ENCODE data around the gene ZNF274. TPM values are rescaled to one million over a fixed set of nuclear protein-coding genes. Genes with fewer than 3 reads are reported as not detected.
A peak's percentile ranks its signal among the peaks of the same experiment; 100 is the strongest.

The ZNF274 gene
- total RNA-seq, 1 experiment from 2014 or later = 27.5 TPM

DNA sequence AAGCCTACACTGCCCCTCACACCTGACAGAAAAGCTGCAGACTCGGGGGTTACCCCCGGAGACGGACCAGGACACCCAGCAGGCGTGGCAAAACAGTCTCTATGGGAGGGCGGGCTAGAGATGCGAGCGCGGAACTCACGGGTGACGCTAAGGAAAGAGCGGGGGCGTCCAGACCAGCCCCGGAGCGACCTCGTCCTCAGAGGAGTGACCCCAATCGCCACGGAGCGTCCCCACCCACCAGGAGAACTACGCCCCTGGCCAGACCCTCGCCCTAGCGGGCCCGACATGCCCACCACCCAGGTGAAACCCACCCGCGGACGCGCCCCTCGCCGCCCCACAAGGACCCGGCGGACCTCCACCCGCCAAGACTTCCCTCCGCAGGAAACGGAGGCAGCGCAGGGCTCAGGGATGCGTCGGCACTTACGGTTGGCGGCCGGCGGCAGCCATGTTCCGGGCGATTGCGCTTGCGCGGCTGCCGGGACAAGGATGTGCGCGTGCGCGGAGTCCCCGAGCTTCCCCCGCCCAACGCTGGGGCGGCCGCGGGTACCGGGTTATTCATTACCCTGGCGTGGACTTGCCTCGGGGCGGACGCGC lies 32.4 kb upstream of the ZNF274 start, which contains the start of gene ZNF329 (continued):
- TF ChIP-seq, protein P1, sequence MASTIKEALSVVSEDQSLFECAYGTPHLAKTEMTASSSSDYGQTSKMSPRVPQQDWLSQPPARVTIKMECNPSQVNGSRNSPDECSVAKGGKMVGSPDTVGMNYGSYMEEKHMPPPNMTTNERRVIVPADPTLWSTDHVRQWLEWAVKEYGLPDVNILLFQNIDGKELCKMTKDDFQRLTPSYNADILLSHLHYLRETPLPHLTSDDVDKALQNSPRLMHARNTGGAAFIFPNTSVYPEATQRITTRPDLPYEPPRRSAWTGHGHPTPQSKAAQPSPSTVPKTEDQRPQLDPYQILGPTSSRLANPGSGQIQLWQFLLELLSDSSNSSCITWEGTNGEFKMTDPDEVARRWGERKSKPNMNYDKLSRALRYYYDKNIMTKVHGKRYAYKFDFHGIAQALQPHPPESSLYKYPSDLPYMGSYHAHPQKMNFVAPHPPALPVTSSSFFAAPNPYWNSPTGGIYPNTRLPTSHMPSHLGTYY (CRISPR knock-in tag; IDR thresholded peaks at IDR 0.05) = no peak
- no peak for TF ChIP-seq GTF2I (CRISPR knock-in tag; conservative IDR thresholded peaks at IDR 0.05)
- TF ChIP-seq CTCF (IDR thresholded peaks at IDR 0.05) = no peak
- TF ChIP-seq GABPB1 (CRISPR knock-in tag; IDR thresholded peaks at IDR 0.05) = no peak
- TF ChIP-seq PRRX2 (CRISPR knock-in tag; IDR thresholded peaks at IDR 0.05) = no peak
- no peak for TF ChIP-seq CDX4 (CRISPR knock-in tag; IDR thresholded peaks at IDR 0.05; ENCODE audit: borderline replicate concordance)
- TF ChIP-seq ZNF232 (CRISPR knock-in tag; IDR thresholded peaks at IDR 0.05) = peak; percentile 70; the same call in 1 of the 2 replicates
- TF ChIP-seq GRHL2 (CRISPR knock-in tag; IDR thresholded peaks at IDR 0.05; ENCODE audit: insufficient replicate concordance, severe bottlenecking) = no peak
- no peak for TF ChIP-seq SOX15 (CRISPR knock-in tag; IDR thresholded peaks at IDR 0.05)
- TF ChIP-seq ZNF512 (CRISPR knock-in tag; IDR thresholded peaks at IDR 0.05; ENCODE audit: borderline replicate concordance) = 0 out of 2 replicates have a peak, but pooled peaks have one; percentile 40
- TF ChIP-seq, protein P2, sequence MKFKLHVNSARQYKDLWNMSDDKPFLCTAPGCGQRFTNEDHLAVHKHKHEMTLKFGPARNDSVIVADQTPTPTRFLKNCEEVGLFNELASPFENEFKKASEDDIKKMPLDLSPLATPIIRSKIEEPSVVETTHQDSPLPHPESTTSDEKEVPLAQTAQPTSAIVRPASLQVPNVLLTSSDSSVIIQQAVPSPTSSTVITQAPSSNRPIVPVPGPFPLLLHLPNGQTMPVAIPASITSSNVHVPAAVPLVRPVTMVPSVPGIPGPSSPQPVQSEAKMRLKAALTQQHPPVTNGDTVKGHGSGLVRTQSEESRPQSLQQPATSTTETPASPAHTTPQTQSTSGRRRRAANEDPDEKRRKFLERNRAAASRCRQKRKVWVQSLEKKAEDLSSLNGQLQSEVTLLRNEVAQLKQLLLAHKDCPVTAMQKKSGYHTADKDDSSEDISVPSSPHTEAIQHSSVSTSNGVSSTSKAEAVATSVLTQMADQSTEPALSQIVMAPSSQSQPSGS (CRISPR knock-in tag; IDR thresholded peaks at IDR 0.05; ENCODE audit: borderline replicate concordance, low read depth) = no peak
- no peak for TF ChIP-seq ELF4 (CRISPR knock-in tag; IDR thresholded peaks at IDR 0.05; ENCODE audit: low read depth)
- TF ChIP-seq OVOL2 (CRISPR knock-in tag; IDR thresholded peaks at IDR 0.05; ENCODE audit: borderline replicate concordance) = no peak
- TF ChIP-seq JAZF1 (CRISPR knock-in tag; IDR thresholded peaks at IDR 0.05) = no peak
- no peak for TF ChIP-seq ESRRA (CRISPR knock-in tag; IDR thresholded peaks at IDR 0.05; ENCODE audit: borderline replicate concordance)
- no peak for TF ChIP-seq TEAD1 (CRISPR knock-in tag; IDR thresholded peaks at IDR 0.05)
- no peak for TF ChIP-seq ZBTB21 (CRISPR knock-in tag; IDR thresholded peaks at IDR 0.05; ENCODE audit: borderline replicate concordance)
- TF ChIP-seq, protein P3, sequence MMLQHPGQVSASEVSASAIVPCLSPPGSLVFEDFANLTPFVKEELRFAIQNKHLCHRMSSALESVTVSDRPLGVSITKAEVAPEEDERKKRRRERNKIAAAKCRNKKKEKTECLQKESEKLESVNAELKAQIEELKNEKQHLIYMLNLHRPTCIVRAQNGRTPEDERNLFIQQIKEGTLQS (CRISPR knock-in tag; conservative IDR thresholded peaks at IDR 0.05) = no peak
- TF ChIP-seq, protein P4, sequence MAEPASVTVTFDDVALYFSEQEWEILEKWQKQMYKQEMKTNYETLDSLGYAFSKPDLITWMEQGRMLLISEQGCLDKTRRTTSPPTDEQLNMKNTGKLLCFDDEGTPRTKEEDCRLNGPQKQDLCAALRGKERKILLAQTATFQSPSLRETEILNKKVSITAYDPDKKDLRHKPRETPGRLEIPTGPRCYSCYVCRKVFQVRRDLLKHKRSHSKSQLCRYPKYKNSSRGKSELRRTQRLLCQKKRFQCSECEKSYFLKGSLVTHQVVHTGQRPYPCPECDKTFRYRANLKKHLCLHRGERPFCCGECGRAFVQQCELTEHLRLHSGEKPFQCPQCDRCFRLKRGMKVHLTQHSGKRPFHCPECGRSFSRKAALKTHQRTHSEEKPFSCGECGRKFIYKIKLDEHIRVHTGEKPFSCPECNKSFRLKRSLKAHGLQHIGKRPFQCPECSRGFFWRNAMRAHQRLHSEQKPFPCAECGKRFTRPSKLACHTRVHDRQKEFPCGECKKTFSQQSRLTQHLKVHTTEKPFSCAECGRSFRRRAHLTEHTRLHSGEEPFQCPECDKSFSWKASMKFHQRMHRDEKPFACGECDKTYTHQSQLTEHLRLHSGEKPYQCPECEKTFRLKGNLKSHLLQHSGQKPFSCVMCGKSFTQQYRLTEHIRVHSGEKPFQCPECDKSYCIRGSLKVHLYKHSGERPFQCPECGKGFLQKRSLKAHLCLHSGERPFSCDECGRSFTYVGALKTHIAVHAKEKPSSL (CRISPR knock-in tag; conservative IDR thresholded peaks at IDR 0.05) = no peak
- TF ChIP-seq, protein P5, sequence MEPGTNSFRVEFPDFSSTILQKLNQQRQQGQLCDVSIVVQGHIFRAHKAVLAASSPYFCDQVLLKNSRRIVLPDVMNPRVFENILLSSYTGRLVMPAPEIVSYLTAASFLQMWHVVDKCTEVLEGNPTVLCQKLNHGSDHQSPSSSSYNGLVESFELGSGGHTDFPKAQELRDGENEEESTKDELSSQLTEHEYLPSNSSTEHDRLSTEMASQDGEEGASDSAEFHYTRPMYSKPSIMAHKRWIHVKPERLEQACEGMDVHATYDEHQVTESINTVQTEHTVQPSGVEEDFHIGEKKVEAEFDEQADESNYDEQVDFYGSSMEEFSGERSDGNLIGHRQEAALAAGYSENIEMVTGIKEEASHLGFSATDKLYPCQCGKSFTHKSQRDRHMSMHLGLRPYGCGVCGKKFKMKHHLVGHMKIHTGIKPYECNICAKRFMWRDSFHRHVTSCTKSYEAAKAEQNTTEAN (CRISPR knock-in tag; IDR thresholded peaks at IDR 0.05) = no peak
- no peak for TF ChIP-seq CREB1 (CRISPR knock-in tag; IDR thresholded peaks at IDR 0.05)
- peak; percentile 6; the same call in 1 of the 2 replicates for TF ChIP-seq ZNF416 (CRISPR knock-in tag; IDR thresholded peaks at IDR 0.05)
- no peak for TF ChIP-seq CREM (CRISPR knock-in tag; IDR thresholded peaks at IDR 0.05)
- peak; percentile 50; the same call in 1 of the 2 replicates for TF ChIP-seq SP1 (CRISPR knock-in tag; conservative IDR thresholded peaks at IDR 0.05)
- no peak for TF ChIP-seq ZNF263 (CRISPR knock-in tag; IDR thresholded peaks at IDR 0.05; ENCODE audit: low read depth)
- TF ChIP-seq PREB (CRISPR knock-in tag; IDR thresholded peaks at IDR 0.05; ENCODE audit: borderline replicate concordance) = no peak
- TF ChIP-seq SMAD4 (CRISPR knock-in tag; IDR thresholded peaks at IDR 0.05) = no peak
- TF ChIP-seq ZNF317 (CRISPR knock-in tag; IDR thresholded peaks at IDR 0.05; ENCODE audit: borderline replicate concordance, low read depth) = no peak
